ENCODE results near the gene ZNF791. TPM values are rescaled to one million over a fixed set of nuclear protein-coding genes. Genes with fewer than 3 reads are reported as not detected.

Gene ZNF791
- total RNA-seq, 1 experiment from 2014 or later = 23.9 TPM

DNA sequence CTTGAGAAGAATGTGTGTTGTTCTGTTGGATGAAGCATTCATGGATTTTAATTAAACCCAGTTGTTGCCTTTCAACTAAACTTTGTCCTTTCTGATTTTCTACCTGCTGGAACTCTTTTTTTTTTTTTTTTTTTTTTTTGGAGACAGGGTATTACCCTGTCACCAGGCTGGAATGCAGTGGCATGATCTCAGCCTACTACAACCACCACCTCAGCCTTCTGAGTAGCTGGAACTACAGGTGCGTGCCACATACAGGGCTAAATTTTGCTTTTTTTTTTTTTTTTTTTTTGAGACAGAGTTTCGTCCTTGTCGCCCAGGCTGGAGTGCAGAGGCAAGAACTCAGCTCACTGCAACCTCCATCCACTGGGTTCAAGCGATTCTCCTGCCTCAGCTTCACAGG lies 6.9 kb downstream of the ZNF791 start:
- Mint-ChIP-seq H3K9me3 (no peaks in the 10 kb centered on the region), H3K4me1 (peaks cover 11% of the 10 kb centered on the region), H3K4me3 (no peak overlapping the region), H3K27ac (no peak overlapping the region), H3K36me3 (peaks cover 34% of the 10 kb centered on the region), H3K27me3 (ENCODE audit: low read depth) (no peaks in the 10 kb centered on the region)
- DNase-seq (ENCODE audit: low spot score) (no peak), ATAC-seq (no peak)
- POLR2A ChIA-PET = no interaction called here
- CTCF ChIA-PET = interaction anchor here (0.6 kb wide), 1 partner anchor 252 kb away, joined by 3 read pairs; the partner anchor contains the start of gene ZNF442
- TF ChIP-seq ZNF219 (CRISPR knock-in tag; IDR thresholded peaks at IDR 0.05; ENCODE audit: borderline replicate concordance) (no peak), CREB1 (CRISPR knock-in tag; IDR thresholded peaks at IDR 0.05) (no peak), GRHL2 (CRISPR knock-in tag; IDR thresholded peaks at IDR 0.05; ENCODE audit: insufficient replicate concordance, severe bottlenecking) (no peak), NR2C2 (CRISPR knock-in tag; IDR thresholded peaks at IDR 0.05) (no peak), JAZF1 (CRISPR knock-in tag; IDR thresholded peaks at IDR 0.05) (no peak), PRRX2 (CRISPR knock-in tag; IDR thresholded peaks at IDR 0.05) (no peak), CBFB (CRISPR knock-in tag; IDR thresholded peaks at IDR 0.05; ENCODE audit: low read depth) (no peak), ELF4 (CRISPR knock-in tag; IDR thresholded peaks at IDR 0.05; ENCODE audit: low read depth) (no peak), EMX1 (CRISPR knock-in tag; IDR thresholded peaks at IDR 0.05) (no peak)
- TF ChIP-seq, protein P1, sequence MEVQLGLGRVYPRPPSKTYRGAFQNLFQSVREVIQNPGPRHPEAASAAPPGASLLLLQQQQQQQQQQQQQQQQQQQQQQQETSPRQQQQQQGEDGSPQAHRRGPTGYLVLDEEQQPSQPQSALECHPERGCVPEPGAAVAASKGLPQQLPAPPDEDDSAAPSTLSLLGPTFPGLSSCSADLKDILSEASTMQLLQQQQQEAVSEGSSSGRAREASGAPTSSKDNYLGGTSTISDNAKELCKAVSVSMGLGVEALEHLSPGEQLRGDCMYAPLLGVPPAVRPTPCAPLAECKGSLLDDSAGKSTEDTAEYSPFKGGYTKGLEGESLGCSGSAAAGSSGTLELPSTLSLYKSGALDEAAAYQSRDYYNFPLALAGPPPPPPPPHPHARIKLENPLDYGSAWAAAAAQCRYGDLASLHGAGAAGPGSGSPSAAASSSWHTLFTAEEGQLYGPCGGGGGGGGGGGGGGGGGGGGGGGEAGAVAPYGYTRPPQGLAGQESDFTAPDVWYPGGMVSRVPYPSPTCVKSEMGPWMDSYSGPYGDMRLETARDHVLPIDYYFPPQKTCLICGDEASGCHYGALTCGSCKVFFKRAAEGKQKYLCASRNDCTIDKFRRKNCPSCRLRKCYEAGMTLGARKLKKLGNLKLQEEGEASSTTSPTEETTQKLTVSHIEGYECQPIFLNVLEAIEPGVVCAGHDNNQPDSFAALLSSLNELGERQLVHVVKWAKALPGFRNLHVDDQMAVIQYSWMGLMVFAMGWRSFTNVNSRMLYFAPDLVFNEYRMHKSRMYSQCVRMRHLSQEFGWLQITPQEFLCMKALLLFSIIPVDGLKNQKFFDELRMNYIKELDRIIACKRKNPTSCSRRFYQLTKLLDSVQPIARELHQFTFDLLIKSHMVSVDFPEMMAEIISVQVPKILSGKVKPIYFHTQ (CRISPR knock-in tag; IDR thresholded peaks at IDR 0.05) = no peak
- TF ChIP-seq, protein P2, sequence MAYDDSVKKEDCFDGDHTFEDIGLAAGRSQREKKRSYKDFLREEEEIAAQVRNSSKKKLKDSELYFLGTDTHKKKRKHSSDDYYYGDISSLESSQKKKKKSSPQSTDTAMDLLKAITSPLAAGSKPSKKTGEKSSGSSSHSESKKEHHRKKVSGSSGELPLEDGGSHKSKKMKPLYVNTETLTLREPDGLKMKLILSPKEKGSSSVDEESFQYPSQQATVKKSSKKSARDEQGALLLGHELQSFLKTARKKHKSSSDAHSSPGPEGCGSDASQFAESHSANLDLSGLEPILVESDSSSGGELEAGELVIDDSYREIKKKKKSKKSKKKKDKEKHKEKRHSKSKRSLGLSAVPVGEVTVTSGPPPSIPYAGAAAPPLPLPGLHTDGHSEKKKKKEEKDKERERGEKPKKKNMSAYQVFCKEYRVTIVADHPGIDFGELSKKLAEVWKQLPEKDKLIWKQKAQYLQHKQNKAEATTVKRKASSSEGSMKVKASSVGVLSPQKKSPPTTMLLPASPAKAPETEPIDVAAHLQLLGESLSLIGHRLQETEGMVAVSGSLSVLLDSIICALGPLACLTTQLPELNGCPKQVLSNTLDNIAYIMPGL (CRISPR knock-in tag; IDR thresholded peaks at IDR 0.05) = no peak
- TF ChIP-seq, protein P3, sequence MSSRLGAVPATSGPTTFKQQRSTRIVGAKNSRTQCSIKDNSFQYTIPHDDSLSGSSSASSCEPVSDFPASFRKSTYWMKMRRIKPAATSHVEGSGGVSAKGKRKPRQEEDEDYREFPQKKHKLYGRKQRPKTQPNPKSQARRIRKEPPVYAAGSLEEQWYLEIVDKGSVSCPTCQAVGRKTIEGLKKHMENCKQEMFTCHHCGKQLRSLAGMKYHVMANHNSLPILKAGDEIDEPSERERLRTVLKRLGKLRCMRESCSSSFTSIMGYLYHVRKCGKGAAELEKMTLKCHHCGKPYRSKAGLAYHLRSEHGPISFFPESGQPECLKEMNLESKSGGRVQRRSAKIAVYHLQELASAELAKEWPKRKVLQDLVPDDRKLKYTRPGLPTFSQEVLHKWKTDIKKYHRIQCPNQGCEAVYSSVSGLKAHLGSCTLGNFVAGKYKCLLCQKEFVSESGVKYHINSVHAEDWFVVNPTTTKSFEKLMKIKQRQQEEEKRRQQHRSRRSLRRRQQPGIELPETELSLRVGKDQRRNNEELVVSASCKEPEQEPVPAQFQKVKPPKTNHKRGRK (CRISPR knock-in tag; IDR thresholded peaks at IDR 0.05; ENCODE audit: borderline replicate concordance) = no peak
- TF ChIP-seq, protein P4, sequence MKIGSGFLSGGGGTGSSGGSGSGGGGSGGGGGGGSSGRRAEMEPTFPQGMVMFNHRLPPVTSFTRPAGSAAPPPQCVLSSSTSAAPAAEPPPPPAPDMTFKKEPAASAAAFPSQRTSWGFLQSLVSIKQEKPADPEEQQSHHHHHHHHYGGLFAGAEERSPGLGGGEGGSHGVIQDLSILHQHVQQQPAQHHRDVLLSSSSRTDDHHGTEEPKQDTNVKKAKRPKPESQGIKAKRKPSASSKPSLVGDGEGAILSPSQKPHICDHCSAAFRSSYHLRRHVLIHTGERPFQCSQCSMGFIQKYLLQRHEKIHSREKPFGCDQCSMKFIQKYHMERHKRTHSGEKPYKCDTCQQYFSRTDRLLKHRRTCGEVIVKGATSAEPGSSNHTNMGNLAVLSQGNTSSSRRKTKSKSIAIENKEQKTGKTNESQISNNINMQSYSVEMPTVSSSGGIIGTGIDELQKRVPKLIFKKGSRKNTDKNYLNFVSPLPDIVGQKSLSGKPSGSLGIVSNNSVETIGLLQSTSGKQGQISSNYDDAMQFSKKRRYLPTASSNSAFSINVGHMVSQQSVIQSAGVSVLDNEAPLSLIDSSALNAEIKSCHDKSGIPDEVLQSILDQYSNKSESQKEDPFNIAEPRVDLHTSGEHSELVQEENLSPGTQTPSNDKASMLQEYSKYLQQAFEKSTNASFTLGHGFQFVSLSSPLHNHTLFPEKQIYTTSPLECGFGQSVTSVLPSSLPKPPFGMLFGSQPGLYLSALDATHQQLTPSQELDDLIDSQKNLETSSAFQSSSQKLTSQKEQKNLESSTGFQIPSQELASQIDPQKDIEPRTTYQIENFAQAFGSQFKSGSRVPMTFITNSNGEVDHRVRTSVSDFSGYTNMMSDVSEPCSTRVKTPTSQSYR (CRISPR knock-in tag; IDR thresholded peaks at IDR 0.05) = no peak
- TF ChIP-seq, protein P5, sequence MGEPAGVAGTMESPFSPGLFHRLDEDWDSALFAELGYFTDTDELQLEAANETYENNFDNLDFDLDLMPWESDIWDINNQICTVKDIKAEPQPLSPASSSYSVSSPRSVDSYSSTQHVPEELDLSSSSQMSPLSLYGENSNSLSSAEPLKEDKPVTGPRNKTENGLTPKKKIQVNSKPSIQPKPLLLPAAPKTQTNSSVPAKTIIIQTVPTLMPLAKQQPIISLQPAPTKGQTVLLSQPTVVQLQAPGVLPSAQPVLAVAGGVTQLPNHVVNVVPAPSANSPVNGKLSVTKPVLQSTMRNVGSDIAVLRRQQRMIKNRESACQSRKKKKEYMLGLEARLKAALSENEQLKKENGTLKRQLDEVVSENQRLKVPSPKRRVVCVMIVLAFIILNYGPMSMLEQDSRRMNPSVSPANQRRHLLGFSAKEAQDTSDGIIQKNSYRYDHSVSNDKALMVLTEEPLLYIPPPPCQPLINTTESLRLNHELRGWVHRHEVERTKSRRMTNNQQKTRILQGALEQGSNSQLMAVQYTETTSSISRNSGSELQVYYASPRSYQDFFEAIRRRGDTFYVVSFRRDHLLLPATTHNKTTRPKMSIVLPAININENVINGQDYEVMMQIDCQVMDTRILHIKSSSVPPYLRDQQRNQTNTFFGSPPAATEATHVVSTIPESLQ (CRISPR knock-in tag; IDR thresholded peaks at IDR 0.05) = no peak
- TF ChIP-seq, protein P6, sequence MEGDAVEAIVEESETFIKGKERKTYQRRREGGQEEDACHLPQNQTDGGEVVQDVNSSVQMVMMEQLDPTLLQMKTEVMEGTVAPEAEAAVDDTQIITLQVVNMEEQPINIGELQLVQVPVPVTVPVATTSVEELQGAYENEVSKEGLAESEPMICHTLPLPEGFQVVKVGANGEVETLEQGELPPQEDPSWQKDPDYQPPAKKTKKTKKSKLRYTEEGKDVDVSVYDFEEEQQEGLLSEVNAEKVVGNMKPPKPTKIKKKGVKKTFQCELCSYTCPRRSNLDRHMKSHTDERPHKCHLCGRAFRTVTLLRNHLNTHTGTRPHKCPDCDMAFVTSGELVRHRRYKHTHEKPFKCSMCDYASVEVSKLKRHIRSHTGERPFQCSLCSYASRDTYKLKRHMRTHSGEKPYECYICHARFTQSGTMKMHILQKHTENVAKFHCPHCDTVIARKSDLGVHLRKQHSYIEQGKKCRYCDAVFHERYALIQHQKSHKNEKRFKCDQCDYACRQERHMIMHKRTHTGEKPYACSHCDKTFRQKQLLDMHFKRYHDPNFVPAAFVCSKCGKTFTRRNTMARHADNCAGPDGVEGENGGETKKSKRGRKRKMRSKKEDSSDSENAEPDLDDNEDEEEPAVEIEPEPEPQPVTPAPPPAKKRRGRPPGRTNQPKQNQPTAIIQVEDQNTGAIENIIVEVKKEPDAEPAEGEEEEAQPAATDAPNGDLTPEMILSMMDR (IDR thresholded peaks at IDR 0.05) = no peak
- TF ChIP-seq, protein P7, sequence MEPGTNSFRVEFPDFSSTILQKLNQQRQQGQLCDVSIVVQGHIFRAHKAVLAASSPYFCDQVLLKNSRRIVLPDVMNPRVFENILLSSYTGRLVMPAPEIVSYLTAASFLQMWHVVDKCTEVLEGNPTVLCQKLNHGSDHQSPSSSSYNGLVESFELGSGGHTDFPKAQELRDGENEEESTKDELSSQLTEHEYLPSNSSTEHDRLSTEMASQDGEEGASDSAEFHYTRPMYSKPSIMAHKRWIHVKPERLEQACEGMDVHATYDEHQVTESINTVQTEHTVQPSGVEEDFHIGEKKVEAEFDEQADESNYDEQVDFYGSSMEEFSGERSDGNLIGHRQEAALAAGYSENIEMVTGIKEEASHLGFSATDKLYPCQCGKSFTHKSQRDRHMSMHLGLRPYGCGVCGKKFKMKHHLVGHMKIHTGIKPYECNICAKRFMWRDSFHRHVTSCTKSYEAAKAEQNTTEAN (CRISPR knock-in tag; IDR thresholded peaks at IDR 0.05) = no peak
- TF ChIP-seq, protein P8, sequence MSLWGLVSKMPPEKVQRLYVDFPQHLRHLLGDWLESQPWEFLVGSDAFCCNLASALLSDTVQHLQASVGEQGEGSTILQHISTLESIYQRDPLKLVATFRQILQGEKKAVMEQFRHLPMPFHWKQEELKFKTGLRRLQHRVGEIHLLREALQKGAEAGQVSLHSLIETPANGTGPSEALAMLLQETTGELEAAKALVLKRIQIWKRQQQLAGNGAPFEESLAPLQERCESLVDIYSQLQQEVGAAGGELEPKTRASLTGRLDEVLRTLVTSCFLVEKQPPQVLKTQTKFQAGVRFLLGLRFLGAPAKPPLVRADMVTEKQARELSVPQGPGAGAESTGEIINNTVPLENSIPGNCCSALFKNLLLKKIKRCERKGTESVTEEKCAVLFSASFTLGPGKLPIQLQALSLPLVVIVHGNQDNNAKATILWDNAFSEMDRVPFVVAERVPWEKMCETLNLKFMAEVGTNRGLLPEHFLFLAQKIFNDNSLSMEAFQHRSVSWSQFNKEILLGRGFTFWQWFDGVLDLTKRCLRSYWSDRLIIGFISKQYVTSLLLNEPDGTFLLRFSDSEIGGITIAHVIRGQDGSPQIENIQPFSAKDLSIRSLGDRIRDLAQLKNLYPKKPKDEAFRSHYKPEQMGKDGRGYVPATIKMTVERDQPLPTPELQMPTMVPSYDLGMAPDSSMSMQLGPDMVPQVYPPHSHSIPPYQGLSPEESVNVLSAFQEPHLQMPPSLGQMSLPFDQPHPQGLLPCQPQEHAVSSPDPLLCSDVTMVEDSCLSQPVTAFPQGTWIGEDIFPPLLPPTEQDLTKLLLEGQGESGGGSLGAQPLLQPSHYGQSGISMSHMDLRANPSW (CRISPR knock-in tag; conservative IDR thresholded peaks at IDR 0.05; ENCODE audit: low read depth) = no peak

Measured in WTC11 (cell line).